ENCODE measurements around the gene SLC7A5.

DNA sequence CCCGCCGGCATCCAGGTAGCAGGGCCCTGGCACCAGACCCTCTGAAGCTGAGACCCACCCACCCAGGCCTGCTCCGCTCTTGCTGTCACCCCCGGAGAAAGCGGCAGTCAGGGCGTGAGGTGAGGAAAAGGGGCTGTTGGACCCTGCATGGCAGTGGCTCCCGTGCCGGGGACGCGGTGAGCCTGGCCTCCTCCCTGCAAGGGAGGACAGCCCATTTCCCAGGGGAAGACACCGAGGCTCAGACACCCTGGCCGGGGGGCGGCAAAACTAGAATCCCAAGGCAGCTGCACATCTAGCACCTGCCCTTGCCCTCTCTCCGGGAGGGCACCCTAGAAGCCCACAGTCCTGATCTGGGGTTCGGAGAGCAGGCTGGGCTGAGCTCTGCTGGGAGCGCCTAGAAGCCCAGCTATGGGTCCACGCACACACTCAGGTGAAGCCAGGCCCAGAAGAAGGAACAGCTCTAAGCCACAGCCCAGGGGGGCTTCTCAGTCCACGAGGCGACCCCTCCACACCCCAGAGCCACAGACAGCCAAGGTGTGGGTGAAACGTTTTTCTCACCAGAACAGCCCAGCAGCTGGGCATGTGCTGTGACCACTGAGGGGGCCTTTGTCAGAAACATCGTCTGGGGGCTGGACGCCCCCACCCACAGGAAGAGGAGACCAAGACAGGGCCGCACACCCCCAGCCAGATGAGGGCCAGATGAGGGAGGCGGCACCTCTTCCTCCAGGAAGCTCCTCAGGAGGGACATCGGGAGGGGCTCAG lies 22.4 kb downstream of the SLC7A5 start:
- TF ChIP-seq, protein P1, sequence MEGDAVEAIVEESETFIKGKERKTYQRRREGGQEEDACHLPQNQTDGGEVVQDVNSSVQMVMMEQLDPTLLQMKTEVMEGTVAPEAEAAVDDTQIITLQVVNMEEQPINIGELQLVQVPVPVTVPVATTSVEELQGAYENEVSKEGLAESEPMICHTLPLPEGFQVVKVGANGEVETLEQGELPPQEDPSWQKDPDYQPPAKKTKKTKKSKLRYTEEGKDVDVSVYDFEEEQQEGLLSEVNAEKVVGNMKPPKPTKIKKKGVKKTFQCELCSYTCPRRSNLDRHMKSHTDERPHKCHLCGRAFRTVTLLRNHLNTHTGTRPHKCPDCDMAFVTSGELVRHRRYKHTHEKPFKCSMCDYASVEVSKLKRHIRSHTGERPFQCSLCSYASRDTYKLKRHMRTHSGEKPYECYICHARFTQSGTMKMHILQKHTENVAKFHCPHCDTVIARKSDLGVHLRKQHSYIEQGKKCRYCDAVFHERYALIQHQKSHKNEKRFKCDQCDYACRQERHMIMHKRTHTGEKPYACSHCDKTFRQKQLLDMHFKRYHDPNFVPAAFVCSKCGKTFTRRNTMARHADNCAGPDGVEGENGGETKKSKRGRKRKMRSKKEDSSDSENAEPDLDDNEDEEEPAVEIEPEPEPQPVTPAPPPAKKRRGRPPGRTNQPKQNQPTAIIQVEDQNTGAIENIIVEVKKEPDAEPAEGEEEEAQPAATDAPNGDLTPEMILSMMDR (IDR thresholded peaks at IDR 0.05; ENCODE audit: extremely low read depth in 1 of 2, insufficient read depth in 1 of 2, low read depth in 1 of 2, low read length in 2 of 2), result no peak
- TF ChIP-seq POLR2A (IDR thresholded peaks at IDR 0.05; ENCODE audit: low read depth, low read length) (no peak), JUN (IDR thresholded peaks at IDR 0.05; ENCODE audit: borderline replicate concordance, insufficient read depth, insufficient read length, low read depth) (no peak)
- TF ChIP-seq, protein P2, sequence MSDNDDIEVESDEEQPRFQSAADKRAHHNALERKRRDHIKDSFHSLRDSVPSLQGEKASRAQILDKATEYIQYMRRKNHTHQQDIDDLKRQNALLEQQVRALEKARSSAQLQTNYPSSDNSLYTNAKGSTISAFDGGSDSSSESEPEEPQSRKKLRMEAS (IDR thresholded peaks at IDR 0.05; ENCODE audit: insufficient read depth, insufficient read length), result no peak
